ENCODE data around the gene PLTP. TPM values are rescaled to one million over a fixed set of nuclear protein-coding genes. Genes with fewer than 3 reads are reported as not detected.

Gene PLTP
- total and polyA plus RNA-seq, 2 of the 13 experiments (the other 11 are each of a cell fraction or from before 2014, with no cell fraction given) = 16.9 to 28.6 TPM

GRCh38 chr20:45933266-45934045, 21.5 kb upstream of the PLTP start (continued):
- TF ChIP-seq SNAPC4 (CRISPR knock-in tag; IDR thresholded peaks at IDR 0.05) (no peak), HIC2 (CRISPR knock-in tag; IDR thresholded peaks at IDR 0.05; ENCODE audit: low read depth) (no peak; the same call in 1 of the 2 replicates), ZNF569 (CRISPR knock-in tag; IDR thresholded peaks at IDR 0.05; ENCODE audit: borderline replicate concordance) (no peak), FOXM1 (CRISPR knock-in tag; IDR thresholded peaks at IDR 0.05) (no peak), RFX1 (IDR thresholded peaks at IDR 0.05) (no peak), CBX5 (CRISPR knock-in tag; IDR thresholded peaks at IDR 0.05; ENCODE audit: borderline replicate concordance) (peak; percentile 88; the same call in 1 of the 2 replicates), ATF3 (CRISPR knock-in tag; IDR thresholded peaks at IDR 0.05) (no peak), ZNF503 (CRISPR knock-in tag; IDR thresholded peaks at IDR 0.05) (no peak), ARID2 (CRISPR knock-in tag; IDR thresholded peaks at IDR 0.05; ENCODE audit: borderline replicate concordance) (0 out of 2 replicates have a peak, but pooled peaks have one; percentile 35), ZMYM4 (CRISPR knock-in tag; IDR thresholded peaks at IDR 0.05) (peak; percentile 41), SIN3B (IDR thresholded peaks at IDR 0.05; ENCODE audit: low read length) (no peak), ZNF615 (CRISPR knock-in tag; IDR thresholded peaks at IDR 0.05; ENCODE audit: borderline replicate concordance) (no peak), ZBTB10 (CRISPR knock-in tag; IDR thresholded peaks at IDR 0.05; ENCODE audit: borderline replicate concordance) (peak; percentile 61; the same call in 1 of the 2 replicates), ZNF296 (CRISPR knock-in tag; conservative IDR thresholded peaks at IDR 0.05) (no peak), THYN1 (CRISPR knock-in tag; IDR thresholded peaks at IDR 0.05; ENCODE audit: borderline replicate concordance, low read depth) (no peak), TOPORS (CRISPR knock-in tag; IDR thresholded peaks at IDR 0.05) (no peak), KAT8 (CRISPR knock-in tag; IDR thresholded peaks at IDR 0.05) (peak; percentile 72)

All from HepG2 (cell line).